ENCODE measurements around the gene AREG.

- no peak for TF ChIP-seq CTCF (IDR thresholded peaks at IDR 0.05; ENCODE audit: low read length)
- no peak for TF ChIP-seq EZH2 (optimal IDR thresholded peaks at IDR 0.05; ENCODE audit: low read depth, low read length)
Observed at GRCh38 chr4:74490736-74491135, 45.8 kb downstream of the AREG start.
